Measurements from ENCODE around the gene GORAB.

GRCh38 chr1:170539154-170539553 lies 7.2 kb downstream of the GORAB start:
- TF ChIP-seq POLR2A (IDR thresholded peaks at IDR 0.05), result no peak
- TF ChIP-seq CTCF (IDR thresholded peaks at IDR 0.05), result no peak
- no peak for TF ChIP-seq EP300 (IDR thresholded peaks at IDR 0.05)
- no peak for TF ChIP-seq POLR2AphosphoS5 (IDR thresholded peaks at IDR 0.05)
